Measurements from ENCODE around the gene NDUFAF8.

Gene NDUFAF8

DNA sequence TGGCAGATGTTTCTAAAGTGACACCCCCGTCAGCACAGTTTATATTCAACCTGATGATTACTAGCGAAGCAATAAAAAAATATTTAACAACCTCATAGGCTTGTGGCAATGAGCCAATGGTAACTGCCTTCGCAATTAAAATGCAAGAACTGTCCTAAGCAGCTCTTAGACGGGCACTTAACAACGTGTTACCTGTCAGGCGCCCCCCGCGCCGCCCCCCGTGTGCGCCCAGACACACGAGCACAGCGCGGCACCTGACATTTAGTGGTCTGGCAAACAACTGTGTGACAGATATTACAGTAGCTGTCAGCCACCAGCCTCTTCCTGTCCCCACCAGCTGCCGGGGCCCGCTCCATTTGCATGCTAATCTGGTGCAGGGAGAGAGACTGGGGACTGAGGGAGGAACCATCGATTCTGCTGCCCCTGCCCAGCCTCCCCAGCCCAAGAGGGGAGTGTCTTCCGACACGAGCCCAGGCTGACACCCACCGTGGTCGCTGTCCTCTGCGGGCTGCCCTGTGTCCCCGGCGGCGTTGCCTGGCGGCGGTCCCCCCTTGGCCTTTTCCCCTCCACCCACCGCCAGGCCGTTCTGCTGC lies 12.7 kb downstream of the NDUFAF8 start:
- no peak for DNase-seq (ENCODE audit: low read depth in 2 of 2)

DNA sequence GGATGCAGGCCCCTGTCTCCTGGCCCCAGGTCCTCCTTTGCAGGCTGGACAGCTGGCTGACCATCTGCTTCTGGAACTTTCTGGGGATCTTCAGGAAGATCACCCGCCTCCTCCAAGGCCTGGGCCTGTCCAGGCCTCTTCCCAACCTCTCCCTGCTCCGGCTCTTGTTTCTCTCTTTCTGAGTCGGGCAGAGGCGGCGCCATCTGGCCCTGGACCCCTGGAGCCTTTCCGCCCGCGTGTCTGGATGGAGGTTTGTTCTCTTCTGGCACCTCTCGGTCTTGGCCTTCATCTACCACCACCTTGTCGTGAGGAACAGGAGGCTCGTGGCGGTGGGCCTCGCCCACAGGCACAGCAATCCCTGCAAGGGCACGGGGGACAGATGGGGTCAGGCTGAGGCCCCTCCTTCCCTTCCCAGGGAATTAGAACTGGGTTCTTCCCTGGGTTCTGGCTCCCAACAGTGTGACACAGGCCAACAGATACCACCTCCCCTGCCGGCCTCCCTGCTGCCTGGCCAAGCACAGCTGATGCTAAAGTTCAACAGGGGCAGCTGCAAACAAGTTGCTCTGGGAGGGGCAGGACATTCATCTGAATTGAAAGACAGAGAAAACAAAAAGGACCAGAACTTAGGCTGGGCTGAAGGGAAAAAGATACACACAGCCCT lies 13.3 kb downstream of the NDUFAF8 start:
- DNase-seq (ENCODE audit: low read depth in 2 of 2), result no peak

DNA sequence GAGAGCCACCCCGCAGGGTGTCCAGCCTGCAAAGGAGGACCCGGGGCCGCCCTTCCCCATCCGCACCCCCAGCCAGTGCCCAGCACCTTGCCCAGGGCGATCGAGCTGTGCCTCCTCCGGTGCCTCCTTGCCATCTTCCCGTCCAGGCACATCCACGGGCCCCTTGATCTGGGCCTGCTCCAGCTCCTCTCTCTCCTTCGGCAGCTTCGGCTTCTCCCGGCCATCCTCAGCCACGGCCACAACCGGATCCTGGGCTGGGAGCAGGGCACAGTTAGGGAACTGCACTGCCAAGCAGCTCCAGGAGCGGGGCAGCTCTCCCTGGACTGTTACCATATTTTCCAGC lies 13.8 kb downstream of the NDUFAF8 start:
- no peak for DNase-seq (ENCODE audit: low read depth in 2 of 2)

DNA sequence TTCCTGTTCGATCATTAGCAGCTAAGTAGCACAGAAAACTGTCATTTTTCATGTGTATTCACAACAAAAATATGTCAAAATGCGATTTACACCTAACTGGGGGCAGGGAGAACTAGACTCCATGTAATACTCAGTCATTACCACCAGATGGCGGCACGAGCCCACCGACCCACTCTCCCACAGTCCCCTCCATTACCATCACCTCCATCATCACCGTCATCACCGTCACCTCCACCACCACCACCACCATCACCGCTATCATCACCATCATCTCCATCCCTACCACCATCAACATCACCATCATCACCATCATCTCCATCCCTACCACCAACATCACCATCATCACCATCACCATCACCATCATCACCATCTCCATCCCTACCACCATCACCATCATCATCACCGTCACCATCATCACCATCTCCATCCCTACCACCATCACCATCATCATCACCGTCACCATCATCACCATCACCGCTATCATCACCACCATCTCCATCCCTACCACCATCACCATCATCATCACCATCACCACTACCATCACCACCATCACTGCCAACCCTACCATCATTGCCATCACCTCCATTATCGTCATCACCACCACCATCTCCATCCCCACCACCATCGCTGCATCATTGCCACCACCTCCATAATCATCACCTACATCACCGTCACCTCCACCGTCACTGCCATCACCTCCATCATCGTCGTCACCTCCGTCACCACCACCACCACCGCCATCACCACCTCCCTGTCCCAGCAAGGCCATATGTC lies 14.4 kb downstream of the NDUFAF8 start:
- DNase-seq (ENCODE audit: low read depth in 2 of 2), result peak; percentile 17 to 34

DNA sequence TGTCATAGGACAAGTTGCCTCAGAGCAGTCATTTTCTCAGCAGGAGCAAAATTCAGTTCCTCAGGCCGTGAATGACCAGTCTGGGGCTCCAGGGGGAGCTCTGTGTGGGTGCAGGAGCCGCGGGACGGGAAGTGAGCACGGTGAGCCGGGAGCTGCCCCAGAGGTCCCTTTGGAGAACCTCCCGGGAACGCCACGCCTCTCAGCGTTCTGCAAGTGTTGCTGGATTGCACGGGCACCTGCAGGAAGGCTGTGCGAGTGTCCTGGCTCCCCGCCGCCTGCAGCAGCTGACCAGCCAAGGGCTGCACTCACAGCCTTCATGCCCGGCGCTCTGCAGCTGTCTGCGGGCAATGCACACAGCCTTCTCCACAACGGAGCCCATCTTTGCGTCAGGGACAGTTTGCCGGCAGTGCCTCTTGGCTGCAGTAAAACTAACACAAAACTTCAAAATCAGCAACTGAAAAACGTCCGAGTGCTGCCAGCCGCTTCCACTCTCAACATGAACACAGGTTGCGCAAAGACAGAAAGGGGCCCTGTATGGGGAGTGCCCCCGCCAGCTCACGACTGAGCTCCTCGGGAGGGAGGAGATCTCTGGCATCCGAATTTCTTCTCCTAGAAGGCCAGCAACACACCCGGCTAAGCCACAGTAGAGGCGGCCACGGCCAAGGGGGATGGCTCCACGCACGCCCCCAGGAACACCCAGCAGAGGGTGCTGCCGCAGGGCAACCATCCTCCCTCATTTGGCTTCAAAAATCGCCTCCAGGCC lies 16.0 kb downstream of the NDUFAF8 start:
- DNase-seq (ENCODE audit: low read depth in 2 of 2), result no peak

DNA sequence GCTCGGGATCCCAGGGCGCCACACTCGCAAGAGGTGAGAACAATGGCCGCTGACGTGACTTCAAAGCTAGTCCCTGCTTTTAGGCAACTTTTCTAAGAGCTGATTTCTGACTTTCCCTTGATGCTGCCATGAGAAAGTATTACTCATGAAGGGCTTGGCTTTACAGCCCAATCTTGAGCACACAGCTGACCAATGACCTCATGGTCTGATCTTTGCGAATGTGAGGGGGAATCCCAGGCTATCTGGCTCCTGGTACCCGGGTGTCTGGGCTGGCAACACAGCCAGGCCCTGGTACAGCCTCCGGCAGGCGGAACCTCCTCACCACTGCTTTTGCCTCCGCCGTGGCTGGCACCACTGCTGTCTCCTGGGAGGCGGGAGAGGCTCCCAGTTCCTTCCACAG lies 17.5 kb downstream of the NDUFAF8 start:
- no peak for DNase-seq (ENCODE audit: low read depth in 2 of 2)

DNA sequence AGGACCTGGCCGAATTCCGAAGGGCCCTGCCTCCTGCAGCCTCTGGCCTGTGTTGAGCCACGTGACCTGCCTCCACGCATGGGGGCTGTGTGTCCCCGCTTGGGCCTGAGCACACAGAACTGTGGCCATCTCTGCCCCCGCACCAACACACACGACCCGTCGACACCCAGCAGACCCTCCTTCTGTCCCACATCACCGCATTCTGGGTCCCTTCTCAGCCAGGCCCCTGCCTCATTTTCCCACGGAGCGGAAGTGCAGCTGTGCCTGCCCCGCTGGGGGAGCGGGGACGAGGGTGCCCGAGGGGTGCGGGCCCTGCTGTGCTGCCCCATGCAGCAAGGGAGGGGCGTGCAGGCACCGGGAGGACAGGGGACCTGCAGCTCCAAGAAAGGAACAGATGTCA lies 18.4 kb downstream of the NDUFAF8 start:
- DNase-seq (ENCODE audit: low read depth in 2 of 2), result no peak

DNA sequence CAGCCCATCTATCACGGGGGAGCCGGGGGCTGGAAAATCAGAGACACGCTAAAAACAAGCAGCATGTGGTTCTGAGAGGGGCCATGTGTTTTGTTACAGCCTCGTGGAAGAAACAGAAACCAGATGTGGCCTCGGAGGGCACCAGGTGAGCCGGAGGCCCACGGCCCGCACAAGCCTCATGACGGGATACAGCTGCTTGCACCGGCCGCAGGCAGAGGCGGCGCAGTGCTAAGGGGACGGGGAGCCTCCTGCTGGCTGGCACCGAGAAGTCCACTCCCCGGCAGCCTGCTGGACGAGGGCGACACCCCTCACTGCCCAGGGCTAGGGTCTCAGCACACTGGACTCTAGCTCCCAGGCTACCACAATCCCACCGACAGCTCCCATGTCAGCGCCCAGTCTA lies 19.2 kb downstream of the NDUFAF8 start:
- no peak for DNase-seq (ENCODE audit: low read depth in 2 of 2)

DNA sequence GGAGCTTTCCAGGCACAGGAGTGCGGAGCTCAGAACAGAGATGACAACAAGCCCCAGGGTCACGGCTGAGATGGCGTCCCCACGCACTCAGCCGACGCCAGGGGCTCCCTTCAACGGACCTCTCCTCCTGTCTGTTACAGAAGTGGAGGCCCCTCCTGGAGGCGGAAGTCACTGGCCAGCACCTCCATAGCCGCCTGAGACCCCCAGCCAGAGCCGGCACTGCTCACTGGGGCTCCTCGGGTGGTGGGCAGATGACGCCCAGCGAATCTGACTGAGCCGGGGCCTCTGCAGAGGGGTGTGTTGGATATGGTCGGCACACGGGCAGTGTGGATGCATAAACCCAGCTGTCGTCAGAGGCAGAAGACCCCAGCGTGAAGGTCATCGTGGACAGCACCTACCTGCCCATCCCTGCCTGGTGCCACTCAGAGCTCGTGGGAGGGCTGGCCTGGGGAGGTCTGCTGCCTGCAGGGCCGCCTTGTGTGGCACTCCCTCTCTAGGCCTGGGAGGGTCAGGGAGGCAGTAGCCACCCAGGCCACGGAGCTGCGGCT lies 20.0 kb downstream of the NDUFAF8 start:
- DNase-seq (ENCODE audit: low read depth in 2 of 2), result no peak

DNA sequence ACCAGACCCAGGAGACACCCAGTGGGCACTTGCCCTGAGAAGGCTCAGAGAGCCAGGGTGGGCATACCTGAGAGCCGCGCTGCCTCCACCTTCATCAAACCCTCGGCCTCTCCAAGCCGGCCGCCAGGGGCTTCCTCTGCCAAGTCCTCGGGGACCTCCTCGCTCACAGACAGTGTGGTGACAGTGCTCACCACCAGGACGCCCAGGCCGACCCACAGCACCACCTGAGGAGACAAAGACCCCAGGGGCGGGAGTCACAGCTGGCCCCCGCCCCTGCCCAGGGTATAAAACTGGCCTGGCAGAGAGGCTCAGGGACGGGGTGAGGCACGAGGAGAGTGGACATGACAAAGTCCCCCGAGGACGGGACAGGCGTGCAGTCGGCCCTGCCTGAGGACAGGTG lies 21.1 kb downstream of the NDUFAF8 start:
- DNase-seq (ENCODE audit: low read depth in 2 of 2), result no peak

DNA sequence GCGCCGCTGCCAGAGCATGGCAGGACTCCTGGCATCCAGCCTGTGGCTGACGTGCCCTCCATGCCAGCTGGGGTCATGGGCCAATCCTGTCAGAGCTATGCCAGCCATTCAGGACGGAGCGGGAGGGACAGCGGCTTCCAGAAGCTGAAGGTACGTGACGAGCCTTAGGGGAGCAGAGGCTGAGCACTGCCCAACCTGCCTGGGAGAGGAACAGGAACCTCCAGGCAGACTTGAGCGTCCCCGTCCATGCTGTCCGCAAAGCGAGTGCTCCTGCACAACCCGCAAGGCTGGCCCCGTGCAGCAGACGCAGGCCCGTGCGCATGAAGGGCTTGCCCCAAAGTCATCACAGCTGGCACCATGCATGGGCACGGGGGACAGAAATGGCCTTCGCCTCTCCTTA lies 21.5 kb downstream of the NDUFAF8 start:
- no peak for DNase-seq (ENCODE audit: low read depth in 2 of 2)

DNA sequence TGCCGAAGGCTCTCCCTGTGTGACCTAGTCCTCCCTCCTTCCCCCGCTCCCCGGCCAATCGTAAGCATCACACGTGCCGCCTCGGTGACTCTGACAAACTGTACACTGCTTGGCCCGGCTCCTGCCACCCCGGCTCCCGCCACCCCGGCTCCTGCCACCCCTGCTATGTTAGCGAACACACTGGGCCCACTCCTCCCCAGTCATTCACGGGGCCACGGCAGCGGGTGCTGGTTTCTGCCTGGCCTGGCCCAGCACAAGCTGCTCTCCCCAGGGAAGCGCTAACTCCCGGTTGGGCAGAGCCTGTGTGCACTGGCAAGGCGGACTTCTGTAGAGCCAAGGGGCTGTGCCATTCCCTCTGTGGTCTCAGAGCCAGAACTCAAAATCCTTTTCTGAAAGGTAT lies 22.0 kb downstream of the NDUFAF8 start:
- no peak for DNase-seq (ENCODE audit: low read depth in 2 of 2)

DNA sequence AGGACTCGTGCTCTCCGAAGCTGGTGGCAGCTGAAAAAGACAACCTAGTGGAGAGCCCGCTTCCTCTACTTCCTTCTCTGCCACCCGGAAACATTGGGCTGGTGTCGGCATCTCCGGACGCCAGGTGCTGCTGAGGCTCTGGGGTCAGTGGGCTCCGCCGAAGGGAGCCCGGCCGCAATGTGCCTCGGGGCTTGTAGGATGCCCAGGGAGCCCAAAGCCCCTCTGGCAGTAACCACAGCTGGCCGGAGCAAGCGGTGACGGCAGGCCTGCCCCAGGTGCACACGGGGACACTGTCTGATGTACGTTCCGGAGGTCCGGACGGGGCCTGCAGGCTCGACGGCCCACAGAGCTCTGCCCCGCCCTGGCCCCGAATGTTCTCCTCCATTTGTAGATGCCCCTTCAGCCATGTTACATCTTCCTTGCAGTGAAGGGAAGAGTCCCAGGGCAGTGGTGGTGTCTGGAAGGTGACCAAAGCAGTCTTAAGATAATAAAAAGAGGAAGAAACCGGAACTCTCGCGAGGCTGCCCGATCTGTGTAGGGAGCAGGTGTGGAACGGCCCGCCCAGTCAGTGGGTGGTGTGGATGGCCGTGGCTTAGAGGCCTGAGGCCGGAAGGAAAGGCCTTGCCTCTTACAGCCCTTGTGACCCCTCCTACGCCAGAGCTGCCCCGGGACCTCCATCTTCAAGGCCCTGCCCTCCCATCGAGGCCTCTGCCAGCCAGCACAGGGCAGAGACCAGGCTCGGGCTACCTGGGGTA lies 22.6 kb downstream of the NDUFAF8 start:
- DNase-seq (ENCODE audit: low read depth in 2 of 2), result no peak

DNA sequence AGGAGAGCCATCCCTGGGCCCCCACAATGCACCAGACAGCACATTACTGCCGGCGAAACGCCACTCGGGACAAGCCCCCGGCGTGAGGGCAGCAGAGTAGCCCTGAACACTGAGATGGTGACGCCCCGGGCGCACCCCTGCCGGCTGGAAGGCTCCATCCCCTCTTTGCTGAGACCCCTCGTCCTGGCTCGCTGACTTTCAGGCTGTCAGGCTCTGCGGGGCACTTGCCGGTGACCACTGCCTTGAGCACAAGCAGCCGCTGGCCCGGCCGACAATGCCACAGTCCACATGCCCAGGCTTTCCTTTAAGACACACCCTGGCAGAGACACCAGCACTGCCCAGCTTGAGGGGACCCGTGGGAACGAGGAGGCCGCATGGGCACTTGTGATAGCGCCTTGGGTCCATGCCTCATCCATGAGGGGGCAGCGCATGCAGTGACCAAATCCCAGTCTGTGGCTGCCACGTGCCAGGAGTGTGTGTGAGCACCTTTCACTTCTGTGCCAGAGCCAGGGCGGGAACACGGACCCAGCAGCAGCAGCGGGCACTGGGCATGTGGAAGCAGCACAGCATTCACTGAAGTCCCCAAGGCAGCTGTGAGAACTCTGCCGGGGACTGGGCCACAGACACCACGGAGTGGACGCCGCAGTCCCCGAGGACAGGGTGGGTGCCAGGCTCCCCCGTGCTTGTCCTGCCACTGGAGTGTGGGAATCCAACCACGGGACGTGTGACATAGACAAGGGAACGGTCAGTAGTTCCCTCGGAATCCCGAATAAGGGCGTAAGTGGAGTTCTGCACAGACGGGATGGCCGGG lies 24.5 kb downstream of the NDUFAF8 start:
- no peak for DNase-seq (ENCODE audit: low read depth in 2 of 2)

DNA sequence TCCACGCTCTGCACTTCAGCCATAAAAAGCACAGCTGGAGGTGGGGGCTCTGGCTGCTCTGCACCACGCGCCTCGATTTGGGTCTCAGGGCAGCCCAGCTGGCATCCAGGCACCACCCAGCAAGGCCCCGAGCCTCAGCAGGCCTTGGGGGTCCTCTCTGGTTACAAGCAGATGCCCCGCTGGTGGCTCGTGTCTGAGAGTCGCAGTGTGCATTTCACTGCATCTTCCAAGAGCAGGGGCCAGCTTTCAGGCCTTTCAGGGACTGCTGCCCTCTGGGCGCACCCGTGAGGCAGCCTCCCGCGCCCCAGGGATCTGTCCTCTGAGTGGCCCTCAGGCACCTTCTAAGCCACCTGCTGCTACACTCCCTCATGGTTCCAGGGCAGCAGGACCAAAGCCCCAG lies 25.5 kb downstream of the NDUFAF8 start:
- no peak for DNase-seq (ENCODE audit: low read depth in 2 of 2)

DNA sequence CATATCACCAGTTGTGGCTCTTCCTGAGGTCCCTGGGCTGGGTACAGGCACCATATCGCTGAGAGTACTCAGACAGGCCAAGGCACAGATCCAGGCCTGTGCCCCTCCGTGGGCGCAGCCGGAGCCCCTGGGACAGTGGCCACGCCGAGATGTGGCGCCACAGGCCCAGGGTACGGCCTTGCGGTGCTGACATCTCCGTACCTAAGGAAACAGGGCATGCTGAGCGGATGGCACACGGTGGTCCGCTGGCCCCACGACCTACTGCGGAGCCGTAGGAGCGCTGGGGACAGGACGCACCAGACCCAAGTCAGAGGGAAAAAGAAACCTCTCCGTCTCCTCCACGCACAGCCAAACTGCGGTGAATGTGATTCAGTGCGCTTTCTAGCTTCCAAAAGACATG lies 26.5 kb downstream of the NDUFAF8 start:
- no peak for DNase-seq (ENCODE audit: low read depth in 2 of 2)

DNA sequence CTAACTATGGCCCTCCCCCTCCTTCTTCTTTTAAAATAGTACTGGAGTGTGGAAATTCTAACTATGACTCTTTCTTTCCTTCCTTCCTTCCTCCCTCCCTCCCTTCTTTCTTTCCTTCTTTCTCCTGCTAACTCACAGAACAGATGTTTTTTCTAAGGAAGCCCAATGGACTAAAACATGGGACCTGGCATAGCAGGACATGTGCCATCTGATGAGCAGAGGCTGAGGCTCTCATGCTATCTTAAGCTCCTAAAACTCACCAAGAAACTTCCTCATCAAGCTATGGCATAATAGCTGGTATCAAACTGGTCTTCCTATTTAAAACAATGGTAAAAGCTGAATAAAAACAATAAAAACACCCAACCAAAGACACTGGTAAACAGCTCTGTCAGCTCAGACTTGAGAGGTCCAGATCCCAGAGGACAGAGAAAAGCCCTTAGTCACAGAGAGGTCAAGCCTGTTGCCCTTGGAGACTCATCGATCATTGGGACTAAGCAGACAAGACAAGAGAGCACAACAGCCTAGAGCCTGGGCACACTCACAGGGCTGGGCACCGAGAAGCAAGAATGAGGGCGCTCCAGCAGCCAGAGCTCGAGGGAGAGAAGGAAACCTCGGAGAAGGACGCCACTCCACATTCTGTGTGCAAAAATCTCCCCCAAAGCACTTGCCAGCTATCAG lies 28.4 kb downstream of the NDUFAF8 start:
- no peak for DNase-seq (ENCODE audit: low read depth in 2 of 2)

DNA sequence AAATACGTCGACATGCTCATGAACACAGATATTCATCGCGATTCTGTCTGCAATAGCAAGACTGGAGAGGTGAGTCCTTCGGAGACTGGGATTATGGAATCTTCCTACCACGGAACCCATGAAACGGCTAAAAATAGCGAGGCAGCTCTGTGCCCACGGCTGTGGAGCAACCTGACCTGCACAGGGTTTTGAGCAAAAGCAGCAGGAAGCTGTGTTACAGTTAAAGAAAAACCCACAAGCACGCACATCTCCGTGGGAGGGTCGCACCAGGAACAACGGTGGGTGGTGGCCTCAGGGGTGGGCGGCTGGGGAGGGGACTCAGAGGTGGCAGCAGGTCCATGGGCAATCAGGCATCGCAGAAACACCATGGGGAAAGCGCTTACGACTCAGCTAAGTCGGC lies 31.2 kb downstream of the NDUFAF8 start:
- no peak for DNase-seq (ENCODE audit: low read depth in 2 of 2)

DNA sequence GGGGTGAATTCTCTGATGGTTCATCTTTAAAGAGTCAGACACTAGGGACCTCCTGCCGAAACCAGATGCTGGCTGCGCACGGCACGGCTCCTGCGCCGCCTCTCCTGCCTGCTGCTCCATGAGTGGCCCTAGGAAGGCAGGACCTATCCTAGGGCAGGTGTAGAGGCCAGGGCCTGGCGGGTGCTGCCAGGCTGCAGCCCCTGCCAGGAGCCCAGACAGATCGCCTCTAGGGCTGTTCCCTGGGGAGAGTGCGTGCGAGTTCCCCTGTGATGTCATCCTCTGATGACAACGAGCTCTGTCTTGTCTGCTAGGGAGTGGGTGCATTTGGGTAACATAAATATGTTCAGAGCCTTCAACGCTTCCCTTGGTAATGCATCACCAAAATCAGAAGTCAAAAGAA lies 32.1 kb downstream of the NDUFAF8 start:
- no peak for DNase-seq (ENCODE audit: low read depth in 2 of 2)

DNA sequence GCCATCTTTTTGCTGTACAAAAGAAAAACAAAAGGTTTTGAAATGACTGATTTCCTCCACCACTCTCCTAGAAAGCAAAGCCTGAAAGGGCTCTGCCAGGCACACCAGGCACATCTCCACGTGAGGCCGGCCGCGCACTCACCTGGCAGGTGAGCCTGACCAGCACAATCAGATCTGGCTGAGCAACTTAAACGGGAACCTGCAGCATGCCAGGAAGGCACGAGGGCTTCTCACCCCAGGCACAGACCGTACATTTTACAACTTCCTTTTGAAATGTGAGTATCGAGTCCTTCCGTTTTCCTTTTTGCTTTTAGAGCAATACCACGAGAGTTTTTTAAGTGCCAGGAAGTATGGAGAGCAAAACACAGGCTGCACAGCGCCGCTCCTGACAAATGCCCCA lies 33.5 kb downstream of the NDUFAF8 start:
- no peak for DNase-seq (ENCODE audit: low read depth in 2 of 2)

Measured in stimulated activated CD8-positive, alpha-beta memory T cell treated with anti-CD3 and anti-CD28 coated beads, Interleukin-2, amount 100 ng/mL, for 48 hours (primary cell).